MM.1S (cell line): ENCODE data around the gene CD300H.
A peak's percentile ranks its signal among the peaks of the same experiment; 100 is the strongest.

Experiments used
- DNase-seq: peaks from one replicate; pipeline ENCODE4 v3.0.0-alpha.2; 2015
- H2AFZ ChIP-seq: fragments of 300-600 bp; sonication (generic); 2 replicates; pipeline ENCODE4 v1.6.0; 2016; ENCODE audit warnings: antibody characterized with exemption, low read length
- H3F3A ChIP-seq: fragments of 300-600 bp; sonication (generic); 2 replicates; pipeline ENCODE4 v1.6.1; 2016; ENCODE audit warnings: mild to moderate bottlenecking, antibody characterized with exemption, low read length, moderate library complexity, mixed read lengths; ENCODE audit not compliant: insufficient read depth
- H3K27ac ChIP-seq: fragments of 300-600 bp; sonication (generic); 2 replicates; pipeline ENCODE4 v1.5.1; 2016; ENCODE audit warnings: mild to moderate bottlenecking, low read length
- H3K27me3 ChIP-seq: fragments of 300-600 bp; sonication (generic); replicated peaks from 2 replicates; pipeline ENCODE4 v1.6.0; 2016; ENCODE audit warnings: low read length; ENCODE audit not compliant: insufficient read depth
- H3K36me3 ChIP-seq: fragments of 300-600 bp; sonication (generic); replicated peaks from 2 replicates; pipeline ENCODE4 v1.6.1; 2016; ENCODE audit warnings: mild to moderate bottlenecking, low read length, mixed read lengths; ENCODE audit not compliant: insufficient read depth
- H3K4me1 ChIP-seq: fragments of 300-600 bp; sonication (generic); 2 replicates; pipeline ENCODE4 v1.6.1; 2016; ENCODE audit warnings: low read length, mixed read lengths
- H3K4me2 ChIP-seq: fragments of 300-600 bp; sonication (generic); 2 replicates; pipeline ENCODE4 v1.6.0; 2016; ENCODE audit warnings: low read depth, low read length
- H3K4me3 ChIP-seq: fragments of 300-600 bp; sonication (generic); 2 replicates; pipeline ENCODE4 v1.5.1; 2016; ENCODE audit warnings: low read length, mixed read lengths
- H3K79me2 ChIP-seq: fragments of 300-600 bp; sonication (generic); 2 replicates; pipeline ENCODE4 v1.6.1; 2016; ENCODE audit warnings: mixed run types, low read length, mixed read lengths
- H3K9ac ChIP-seq: fragments of 300-600 bp; sonication (generic); 2 replicates; pipeline ENCODE4 v1.6.1; 2016; ENCODE audit warnings: low read length, mixed read lengths
- H3K9me2 ChIP-seq: fragments of 300-600 bp; sonication (generic); replicated peaks from 2 replicates; pipeline ENCODE4 v1.6.1; 2016; ENCODE audit warnings: mild to moderate bottlenecking, low read length, mixed read lengths; ENCODE audit not compliant: insufficient read depth
- H3K9me3 ChIP-seq: fragments of 300-600 bp; sonication (generic); replicated peaks from 2 replicates; pipeline ENCODE4 v1.6.1; 2016; ENCODE audit warnings: mild to moderate bottlenecking, low read length, mixed read lengths; ENCODE audit not compliant: insufficient read depth
- H4K20me1 ChIP-seq: fragments of 300-600 bp; sonication (generic); 2 replicates; pipeline ENCODE4 v1.6.1; 2016; ENCODE audit warnings: mild to moderate bottlenecking, low read length, moderate library complexity, mixed read lengths; ENCODE audit not compliant: insufficient read depth
- CTCF ChIP-seq: fragments of 300-600 bp; sonication (generic); IDR thresholded peaks from 2 replicates; pipeline ENCODE4 v1.5.1; 2016; ENCODE audit warnings: antibody characterized with exemption, low read length, mixed read lengths
- EZH2 ChIP-seq: fragments of 300-600 bp; sonication (generic); optimal IDR thresholded peaks from 2 replicates; pipeline ENCODE3; 2017; ENCODE audit warnings: low read depth, mild to moderate bottlenecking, antibody characterized with exemption, low read length, mixed read lengths
- EZH2phosphoT487 ChIP-seq: fragments of 300-600 bp; sonication (generic); IDR thresholded peaks from 2 replicates; pipeline ENCODE4 v1.6.1; 2018; ENCODE audit warnings: antibody characterized with exemption, low read length

The CD300H gene

GRCh38 chr17:74539281-74539820, 28.0 kb downstream of the CD300H start:
- Histone ChIP-seq H3K9me3 (no peaks in the 10 kb centered on the region), H4K20me1 (no peaks in the 10 kb centered on the region), H3K79me2 (no peaks in the 10 kb centered on the region), H3F3A (no peaks in the 10 kb centered on the region), H3K9me2 (no peaks in the 10 kb centered on the region), H2AFZ (no peak overlapping the region), H3K4me1 (no peaks in the 10 kb centered on the region), H3K4me3 (no peak overlapping the region), H3K27ac (no peak overlapping the region), H3K9ac (no peak overlapping the region), H3K27me3 (peaks cover 100% of the 10 kb centered on the region), H3K4me2 (no peak overlapping the region), H3K36me3 (no peaks in the 10 kb centered on the region)
- no peak for TF ChIP-seq EZH2phosphoT487
- TF ChIP-seq EZH2: no peak
- no peak for TF ChIP-seq CTCF
- DNase-seq: no peak

- no peaks in the 10 kb centered on the region for H3F3A ChIP-seq
- H3K27ac ChIP-seq: no peak overlapping the region
- H3K4me3 ChIP-seq: no peak overlapping the region
- H3K4me1 ChIP-seq: no peaks in the 10 kb centered on the region
- H3K27me3 ChIP-seq: peaks cover 99% of the 10 kb centered on the region
- no peaks in the 10 kb centered on the region for H4K20me1 ChIP-seq
- H3K9me3 ChIP-seq: no peaks in the 10 kb centered on the region
- no peak overlapping the region for H3K4me2 ChIP-seq
- no peak for TF ChIP-seq EZH2phosphoT487
- TF ChIP-seq CTCF: no peak
- TF ChIP-seq EZH2: no peak
- no peaks in the 10 kb centered on the region for H3K36me3 ChIP-seq
- H2AFZ ChIP-seq: no peak overlapping the region
- no peak for DNase-seq
- no peaks in the 10 kb centered on the region for H3K9me2 ChIP-seq
- H3K9ac ChIP-seq: no peak overlapping the region
- H3K79me2 ChIP-seq: no peaks in the 10 kb centered on the region
These were observed 30.4 kb downstream of the CD300H start for GRCh38 chr17:74536890-74537289.

DNA sequence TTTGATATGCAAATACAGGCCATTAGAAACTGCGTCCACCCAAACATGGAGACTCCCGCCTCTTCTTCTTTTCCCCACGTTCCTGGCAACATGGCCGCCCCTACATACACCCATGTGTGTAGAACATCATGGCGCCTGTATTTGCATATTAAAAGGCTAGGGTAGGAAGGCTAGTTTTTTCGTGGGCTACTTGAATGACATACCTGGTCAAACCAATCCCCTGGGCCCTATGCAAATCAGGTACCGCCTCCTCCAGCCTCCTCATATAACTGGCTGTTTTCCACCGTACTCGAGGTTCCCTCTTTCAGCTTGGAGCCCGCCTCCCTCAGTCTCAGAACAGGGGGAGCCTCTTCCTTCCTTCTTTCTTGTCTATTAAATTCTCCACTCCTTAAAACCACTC, 35.2 kb downstream of the CD300H start:
- Histone ChIP-seq H2AFZ (no peak overlapping the region), H3K4me3 (no peak overlapping the region), H3K4me1 (no peaks in the 10 kb centered on the region)

More for the DNA sequence above, 35.2 kb downstream of the CD300H start:
- peaks cover 98% of the 10 kb centered on the region for H3K27me3 ChIP-seq
- no peaks in the 10 kb centered on the region for H3K79me2 ChIP-seq
- peak; percentile 34 for DNase-seq
- no peaks in the 10 kb centered on the region for H3F3A ChIP-seq
- H3K9ac ChIP-seq: no peak overlapping the region
- H3K9me2 ChIP-seq: no peaks in the 10 kb centered on the region
- H3K27ac ChIP-seq: no peak overlapping the region
- no peaks in the 10 kb centered on the region for H4K20me1 ChIP-seq
- TF ChIP-seq CTCF: no peak
- no peak for TF ChIP-seq EZH2
- no peak for TF ChIP-seq EZH2phosphoT487
- H3K4me2 ChIP-seq: peak overlapping the region; percentile 30; the same call in 1 of the 2 replicates
- no peaks in the 10 kb centered on the region for H3K9me3 ChIP-seq
- no peaks in the 10 kb centered on the region for H3K36me3 ChIP-seq
